Measurements from ENCODE around the gene MAGOH.

- TF ChIP-seq MAX (IDR thresholded peaks at IDR 0.05; ENCODE audit: low read depth, low read length) = no peak
- no peak for TF ChIP-seq JUND (IDR thresholded peaks at IDR 0.05; ENCODE audit: low read depth, low read length)
- TF ChIP-seq SREBF2 (IDR thresholded peaks at IDR 0.05; ENCODE audit: low read length) = no peak
- no peak for TF ChIP-seq CBFB (IDR thresholded peaks at IDR 0.05; ENCODE audit: low read depth)
- TF ChIP-seq CTCF (IDR thresholded peaks at IDR 0.05 in 2 of 3, conservative IDR thresholded peaks at IDR 0.05 in 1 of 3; ENCODE audit: control insufficient read depth in 2 of 3, extremely low read depth in 1 of 3, insufficient read depth in 1 of 3, low read depth in 3 of 3, low read length in 3 of 3) = no peak
Observed at GRCh38 chr1:53214376-53214940, 23.9 kb downstream of the MAGOH start.

Data from GM12878 (cell line).